ENCODE results near the gene MEGF9.
"Not testable (repeated sequence)": the region's sequence is repeated elsewhere in the genome, so short reads cannot be mapped to it uniquely, and the experiment has no call there.

The MEGF9 gene

DNA sequence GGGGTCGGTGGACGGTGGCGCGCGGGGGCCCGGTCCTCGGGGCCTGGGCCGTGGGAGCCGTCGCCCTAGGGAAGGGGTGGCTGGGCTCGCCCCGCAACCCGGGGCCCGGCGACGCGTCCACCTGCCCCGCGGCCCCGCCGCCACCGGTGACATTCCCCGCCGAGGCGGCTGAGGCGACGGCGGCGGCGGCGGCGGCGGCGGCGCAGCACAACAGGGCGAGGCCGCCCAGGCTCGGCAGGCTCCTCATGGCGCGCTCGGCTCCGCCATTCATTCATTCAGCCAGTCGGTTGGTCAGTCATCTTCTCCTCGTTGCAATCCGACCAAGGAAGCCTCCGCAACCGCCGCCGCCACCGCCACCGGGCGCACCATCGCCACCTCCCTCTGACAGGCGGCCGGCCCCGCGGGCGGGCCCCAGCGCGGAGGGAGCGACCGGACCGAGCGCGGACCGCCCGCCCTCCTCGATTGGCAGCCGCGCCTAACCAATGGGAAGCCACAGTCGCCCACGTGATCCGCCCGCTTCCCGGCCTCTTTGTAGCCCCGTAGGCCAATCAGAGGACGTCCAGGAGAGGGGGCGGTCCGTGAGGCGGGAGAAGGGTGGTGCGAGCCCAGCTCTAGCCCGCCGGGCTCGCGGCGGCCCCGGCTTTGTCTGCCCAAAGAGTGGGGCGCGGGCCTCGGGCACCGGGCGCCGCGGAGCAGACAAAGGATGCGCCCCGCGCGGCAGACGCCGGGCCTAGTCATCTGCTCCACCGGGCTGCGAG lies at the start of gene MEGF9:
Gene MEGF9, minus strand, starts transcription at position 383 of the 758 bp plus-strand sequence. Its CDS starts 112 bp downstream, at position 271.
- DNase-seq (ENCODE audit: low read depth in 3 of 3), result peak; percentile 91 to 93 (median 91)

DNA sequence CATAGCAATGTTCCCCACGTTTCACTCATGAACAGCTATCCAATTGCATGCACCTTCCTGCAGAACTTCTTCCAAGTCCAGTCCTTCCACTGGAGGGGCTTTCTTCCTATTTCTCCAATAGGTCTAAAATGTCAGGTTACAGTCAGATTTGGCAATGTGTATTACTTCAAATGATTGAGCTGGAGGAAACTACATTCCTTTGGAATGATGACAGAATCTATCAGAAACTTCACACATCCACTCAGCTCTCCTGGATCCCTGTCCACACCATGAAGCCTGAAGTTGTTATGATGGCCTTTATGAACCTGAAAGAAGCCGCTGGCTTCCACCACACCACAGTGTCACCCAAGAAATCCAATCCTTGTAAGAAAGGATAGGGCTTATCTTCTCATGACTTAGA lies 46.7 kb upstream of the MEGF9 start:
- no peak for DNase-seq (ENCODE audit: low read depth in 3 of 3)

DNA sequence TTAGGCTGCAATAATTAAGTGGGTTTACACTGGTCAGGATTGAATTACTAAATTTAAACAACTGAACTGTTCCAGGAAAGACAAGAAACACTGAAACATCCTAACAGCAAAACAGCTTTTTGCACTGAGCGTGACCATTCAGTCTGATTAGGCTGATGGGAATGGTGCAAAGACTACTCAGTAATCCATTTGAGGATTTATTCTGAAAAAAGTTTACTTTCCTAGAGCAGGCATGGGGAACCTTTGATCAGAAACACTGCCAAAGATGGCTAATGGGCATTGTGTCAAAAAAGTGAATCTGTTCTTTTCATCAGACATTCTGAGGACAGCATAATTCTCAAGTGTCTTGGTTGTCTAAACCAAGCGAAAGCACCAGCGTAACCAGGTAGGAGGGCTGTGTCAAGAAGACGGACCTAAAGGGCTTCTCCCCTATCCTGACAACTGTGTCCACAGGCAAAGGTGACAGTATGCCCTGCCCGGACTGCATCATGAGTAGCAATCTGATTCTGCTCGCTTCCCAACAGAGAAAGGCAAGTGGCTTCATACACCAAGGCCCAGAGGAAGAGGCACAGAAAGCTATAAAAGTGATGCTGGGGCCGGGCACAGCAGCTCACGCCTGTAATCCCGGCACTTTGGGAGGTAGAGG lies 45.6 kb upstream of the MEGF9 start:
- DNase-seq (ENCODE audit: low read depth in 3 of 3), result no peak

DNA sequence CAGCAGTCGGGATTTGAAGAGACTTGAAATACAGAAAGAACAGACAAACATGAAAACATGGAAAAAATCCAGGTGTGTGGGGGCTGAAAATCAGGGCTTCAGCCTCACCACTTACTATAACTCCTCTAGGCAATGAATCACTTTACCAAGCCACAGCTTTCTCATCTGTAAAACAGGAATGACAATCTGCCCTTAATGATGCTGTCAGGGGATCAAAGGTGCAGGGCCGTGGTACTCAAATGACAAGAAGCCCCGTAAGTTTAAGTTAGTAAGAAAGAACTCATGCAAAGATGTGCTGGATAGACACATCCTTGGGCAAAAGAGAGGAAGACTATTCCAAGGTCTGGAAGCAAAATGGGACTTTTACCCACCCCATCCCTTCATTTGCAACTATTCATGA lies 44.3 kb upstream of the MEGF9 start:
- no peak for DNase-seq (ENCODE audit: low read depth in 3 of 3)

DNA sequence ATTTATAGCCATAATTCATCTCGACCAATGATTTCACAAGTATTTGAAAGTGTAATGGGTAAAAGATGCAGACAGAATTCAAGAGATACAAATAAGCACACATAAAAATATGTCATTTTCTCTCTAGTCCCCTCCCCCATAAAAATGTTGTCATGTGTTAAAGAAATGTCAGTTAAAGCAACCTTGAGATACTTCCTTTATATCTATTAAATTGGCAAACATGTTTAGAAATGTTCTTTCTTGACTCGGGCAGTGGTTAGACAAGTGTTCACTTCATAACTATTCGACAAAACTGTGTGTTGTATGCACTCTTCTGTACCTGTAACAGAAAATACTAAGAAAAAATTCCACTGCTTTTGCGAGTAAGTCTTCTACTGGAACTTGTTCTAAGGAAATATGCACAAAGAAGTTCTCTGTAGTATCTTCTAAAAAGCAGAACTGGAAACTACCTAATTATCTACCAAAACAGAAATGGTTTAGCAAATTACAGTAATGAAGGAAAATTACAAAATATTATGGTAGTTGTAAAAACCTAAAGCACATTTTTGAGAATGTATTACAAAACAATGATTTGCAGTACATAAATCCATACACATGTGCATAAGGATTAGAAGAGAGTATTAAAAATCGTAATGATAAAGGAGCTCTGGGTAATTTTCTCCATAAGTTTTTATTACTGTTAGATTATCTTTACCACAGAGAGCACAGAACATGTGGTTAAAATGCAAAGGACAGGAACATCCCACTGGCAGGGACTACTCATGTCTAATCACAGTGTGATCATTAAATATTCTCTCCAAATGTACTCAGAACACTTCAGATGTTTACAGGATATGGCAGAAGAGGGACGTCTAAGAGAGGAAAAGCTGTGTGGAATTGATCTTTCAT lies 43.0 kb upstream of the MEGF9 start:
- no peak for DNase-seq (ENCODE audit: low read depth in 3 of 3)

DNA sequence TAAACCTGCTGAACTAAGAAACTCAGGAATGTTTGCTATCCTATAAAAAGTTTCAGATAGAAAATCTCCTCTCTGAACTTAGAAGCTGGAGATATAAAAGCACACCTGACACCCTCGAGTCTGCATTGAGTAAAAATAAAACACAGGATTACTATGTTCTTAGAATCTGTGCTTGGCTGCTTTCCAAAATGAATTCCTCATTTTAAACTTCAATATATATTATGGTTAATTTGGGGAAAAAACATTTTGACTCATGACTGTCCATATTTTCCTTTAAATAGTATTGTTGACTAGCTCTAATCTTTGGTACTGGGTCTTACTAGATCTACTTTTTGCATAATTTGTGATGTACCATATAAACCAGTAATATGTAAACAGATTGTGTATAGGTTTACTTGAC lies 42.3 kb upstream of the MEGF9 start:
- no peak for DNase-seq (ENCODE audit: low read depth in 3 of 3)

DNA sequence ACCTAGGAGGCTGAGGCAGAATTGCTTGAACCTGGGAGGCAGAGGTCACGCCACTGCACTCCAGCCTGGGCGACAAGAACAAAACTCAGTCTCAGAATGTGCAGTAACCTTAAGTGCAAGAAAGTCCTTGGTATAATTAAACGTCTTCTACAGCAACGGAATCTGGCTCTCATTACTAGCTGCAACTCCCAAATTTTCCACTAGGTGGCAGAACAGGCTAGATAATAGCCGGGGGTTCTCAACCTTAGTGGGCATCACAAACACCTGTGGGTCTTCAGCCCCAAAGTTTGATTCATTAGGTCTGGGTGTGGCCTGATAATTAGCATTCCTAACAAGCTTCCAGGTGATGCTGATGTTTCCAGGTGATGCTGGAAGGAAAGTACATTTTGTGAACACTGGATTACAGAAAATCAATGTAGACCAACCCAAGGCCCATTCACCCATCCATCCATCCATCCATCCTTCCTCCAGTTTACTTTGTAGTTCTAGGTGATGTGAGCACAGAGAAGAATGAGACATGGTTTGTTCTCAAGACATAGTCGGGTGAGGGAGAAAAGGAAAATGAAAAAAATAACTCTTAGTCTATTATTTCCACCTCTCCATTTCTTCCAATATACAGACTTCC lies 41.7 kb upstream of the MEGF9 start:
- peak; percentile 15 to 52 (median 35) for DNase-seq (ENCODE audit: low read depth in 3 of 3)

DNA sequence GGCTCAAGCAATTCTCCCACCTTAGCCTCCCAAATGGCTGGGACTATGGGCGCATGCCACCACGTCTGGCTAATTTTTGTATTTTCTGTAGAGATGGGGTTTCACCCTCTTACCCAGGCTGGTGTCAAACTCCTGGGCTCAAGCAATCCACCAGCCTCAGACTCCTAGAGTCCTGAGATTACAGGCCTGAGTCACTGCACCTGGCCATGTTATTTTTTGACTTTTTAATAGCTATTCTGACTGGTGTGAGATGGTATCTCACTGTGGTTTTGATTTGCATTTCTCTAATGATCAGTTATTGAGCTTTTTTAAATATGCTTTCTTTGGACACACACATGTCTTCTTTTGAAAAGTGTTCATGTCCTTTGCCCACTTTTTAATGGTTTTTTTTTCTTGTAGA lies 40.8 kb upstream of the MEGF9 start:
- DNase-seq (ENCODE audit: low read depth in 3 of 3), result no peak

DNA sequence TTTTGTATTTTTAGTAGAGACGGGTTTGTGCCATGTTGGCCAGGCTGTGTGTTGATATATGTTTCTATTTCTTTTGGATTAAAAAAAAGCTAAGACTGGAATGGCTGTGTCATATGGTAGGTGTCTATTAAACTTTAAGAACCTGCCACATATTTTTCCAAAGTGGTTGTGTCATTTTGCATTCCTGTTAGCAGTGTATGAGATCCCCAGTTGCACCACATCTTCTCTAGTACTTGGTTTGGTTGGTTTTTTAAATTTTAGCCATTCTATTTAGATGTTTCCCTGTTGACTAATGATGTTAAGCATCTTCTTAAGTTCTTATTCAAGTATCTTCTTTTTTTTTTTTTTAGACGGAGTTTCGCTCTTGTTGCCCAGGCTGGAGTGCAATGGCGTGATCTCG lies 36.2 kb upstream of the MEGF9 start:
- DNase-seq (ENCODE audit: low read depth in 3 of 3), result no peak

DNA sequence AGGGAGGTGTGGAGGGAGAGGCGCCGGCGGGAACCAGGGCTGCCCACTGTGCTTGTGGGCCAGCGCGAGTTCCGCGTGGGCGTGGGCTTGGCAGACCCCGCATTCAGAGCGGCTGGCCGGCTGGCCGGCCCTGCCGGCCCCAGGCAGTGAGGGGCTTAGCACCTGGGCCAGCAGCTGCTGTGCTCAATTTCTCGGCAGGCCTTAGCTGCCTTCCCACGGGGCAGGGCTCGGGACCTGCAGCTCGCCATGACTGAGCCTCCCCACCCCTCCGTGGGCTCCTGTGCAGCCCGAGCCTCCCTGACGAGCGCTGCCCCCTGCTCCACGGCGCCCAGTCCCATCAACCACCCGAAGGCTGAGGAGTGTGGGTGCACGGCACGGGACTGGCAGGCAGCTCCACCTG lies 32.1 kb upstream of the MEGF9 start:
- not testable (repeated sequence) for DNase-seq (ENCODE audit: low read depth in 3 of 3)

DNA sequence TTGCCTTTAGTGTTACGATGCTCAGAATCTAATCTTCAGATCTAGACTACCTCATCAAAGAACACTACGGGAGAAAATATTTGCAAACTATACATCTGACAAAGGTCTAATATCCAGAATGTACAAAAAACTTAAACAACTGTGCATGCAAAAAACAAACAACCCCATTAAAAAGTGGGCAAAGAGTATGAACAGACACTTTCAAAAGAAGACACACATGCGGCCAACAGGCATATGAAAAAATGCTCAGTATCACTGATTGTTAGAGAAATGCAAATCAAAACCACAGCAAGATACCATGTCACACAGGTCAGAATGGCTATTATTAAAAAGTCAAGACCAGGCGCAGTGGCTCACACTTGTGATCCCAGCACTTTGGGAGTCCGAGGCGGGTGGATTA lies 31.0 kb upstream of the MEGF9 start:
- DNase-seq (ENCODE audit: low read depth in 3 of 3), result no peak

DNA sequence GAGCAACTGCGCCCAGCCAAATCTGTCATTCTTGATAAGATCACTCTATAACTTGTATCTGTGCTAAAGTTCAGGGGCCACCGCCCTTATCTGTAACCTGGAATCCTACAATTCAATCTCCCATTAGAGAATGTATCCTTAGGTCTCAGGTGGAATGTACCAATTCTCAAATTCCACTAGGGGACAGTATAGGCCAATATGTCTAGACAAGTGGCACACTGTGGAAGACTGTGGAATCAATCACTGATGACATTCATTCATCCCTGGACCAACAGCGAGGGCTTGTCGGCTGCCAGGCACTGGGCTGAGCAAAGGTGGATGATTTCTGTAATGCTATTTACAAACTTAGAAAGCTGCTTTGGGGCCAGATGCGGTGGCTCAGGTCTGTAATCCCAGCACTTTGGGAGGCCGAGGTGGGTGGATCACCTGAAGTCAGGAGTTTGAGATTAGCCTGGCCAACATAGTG lies 28.7 kb upstream of the MEGF9 start:
- DNase-seq (ENCODE audit: low read depth in 3 of 3), result no peak

DNA sequence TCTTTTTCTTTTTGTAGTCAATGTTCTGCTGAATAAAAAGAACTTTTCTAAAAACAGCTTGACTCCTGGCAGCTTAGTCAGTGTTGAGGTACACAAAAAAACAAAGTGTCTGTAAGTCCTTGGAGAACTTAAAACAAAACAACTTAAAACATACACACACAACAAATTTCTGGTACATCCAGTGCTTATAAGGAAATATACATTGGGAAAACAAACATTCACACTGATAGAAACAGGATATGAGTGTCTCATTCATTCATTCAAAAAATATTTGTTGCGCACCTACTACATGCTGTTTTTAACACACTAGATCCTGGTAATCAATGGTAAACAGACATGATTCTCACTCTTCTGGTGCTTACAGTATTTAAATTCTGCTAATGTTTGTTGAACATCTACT lies 27.4 kb upstream of the MEGF9 start:
- no peak for DNase-seq (ENCODE audit: low read depth in 3 of 3)

DNA sequence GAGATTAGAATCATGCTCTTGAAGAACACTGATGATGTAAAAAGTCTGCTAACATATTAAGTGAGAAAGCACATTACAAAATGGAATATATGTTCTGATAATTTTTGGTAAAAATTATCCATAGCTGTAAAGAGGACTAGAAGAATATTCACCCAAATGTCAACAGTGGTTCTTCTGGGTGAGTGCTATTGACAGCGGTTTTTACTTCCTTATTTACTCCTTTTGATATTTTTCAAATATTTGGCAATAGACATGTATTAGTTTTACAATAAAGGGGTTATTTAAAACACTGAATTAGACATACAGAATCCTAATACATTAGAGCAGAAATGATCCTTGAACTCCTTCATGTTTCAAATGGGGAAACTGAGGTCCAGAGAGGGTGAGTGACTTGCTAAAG lies 26.9 kb upstream of the MEGF9 start:
- DNase-seq (ENCODE audit: low read depth in 3 of 3), result no peak

DNA sequence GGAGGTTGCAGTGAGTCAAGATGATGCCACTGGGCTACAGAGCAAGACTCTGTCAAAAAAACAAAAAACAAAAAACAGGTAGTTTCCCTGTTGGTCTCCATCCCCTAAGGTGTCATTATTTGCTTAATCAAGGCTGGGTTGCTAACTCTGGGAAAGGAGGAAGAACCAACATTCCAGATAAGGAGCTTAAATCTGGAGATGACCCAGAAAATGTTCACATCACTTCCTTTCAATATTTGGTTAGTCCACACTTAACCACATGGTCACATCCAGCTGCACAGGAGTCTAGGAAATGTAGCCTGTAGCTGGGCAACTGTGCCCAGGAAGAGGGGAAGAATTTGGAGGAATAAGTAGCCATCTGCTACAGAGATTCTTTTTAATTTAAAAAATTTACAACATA lies 25.9 kb upstream of the MEGF9 start:
- DNase-seq (ENCODE audit: low read depth in 3 of 3), result no peak

DNA sequence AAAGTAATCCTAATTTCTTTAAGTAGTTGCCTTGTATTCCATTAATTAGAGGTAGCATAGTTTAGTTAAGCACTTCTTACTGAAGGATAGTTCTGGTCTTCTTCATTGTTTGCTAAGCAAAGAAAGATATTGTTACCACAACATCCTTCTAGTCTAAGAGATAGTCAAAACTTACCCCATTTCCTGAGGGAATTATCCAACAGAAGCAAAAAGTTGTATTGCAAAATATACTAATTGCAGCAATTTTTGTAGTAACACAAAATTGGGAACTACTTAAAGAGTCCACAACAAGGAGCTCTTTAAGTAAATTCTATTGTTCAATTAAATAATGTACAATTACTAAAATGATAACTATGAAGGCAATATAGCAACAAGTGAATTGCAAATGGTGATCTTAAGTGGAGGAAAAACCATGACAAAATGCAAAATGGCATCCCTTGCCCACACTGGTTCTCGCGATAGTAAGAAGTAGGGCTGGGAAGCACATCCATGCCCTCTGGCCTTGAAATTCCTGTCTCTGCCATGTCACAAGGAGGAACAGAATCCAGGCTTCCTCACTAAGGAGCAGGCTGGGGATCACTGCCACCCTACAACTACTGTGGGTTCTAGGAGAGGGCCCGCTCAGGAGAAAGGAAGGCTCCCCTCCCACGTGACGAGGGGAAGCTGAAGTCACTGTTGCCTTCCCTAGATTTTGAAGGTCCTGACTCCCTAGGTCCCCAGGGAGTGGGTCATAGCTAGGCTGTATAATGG lies 23.3 kb upstream of the MEGF9 start:
- DNase-seq (ENCODE audit: low read depth in 3 of 3), result no peak

DNA sequence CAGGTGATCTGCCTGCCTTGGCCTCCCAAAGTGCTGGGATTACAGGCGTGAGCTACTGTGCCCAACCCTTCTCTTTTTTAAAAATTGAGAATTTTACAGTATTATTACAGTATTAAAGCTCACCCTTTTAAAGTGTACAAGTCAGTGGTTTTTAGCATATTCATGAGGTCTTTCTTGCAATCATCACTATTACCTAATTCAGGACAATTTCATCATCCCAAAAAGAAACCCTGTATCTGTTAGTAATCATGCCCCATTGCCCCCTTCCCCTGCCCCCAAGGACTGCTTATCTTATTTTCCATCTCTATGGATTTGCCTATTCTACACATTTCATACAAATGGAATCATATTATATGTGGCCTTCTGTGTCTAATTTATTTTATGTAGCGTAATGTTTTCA lies 22.6 kb upstream of the MEGF9 start:
- no peak for DNase-seq (ENCODE audit: low read depth in 3 of 3)

DNA sequence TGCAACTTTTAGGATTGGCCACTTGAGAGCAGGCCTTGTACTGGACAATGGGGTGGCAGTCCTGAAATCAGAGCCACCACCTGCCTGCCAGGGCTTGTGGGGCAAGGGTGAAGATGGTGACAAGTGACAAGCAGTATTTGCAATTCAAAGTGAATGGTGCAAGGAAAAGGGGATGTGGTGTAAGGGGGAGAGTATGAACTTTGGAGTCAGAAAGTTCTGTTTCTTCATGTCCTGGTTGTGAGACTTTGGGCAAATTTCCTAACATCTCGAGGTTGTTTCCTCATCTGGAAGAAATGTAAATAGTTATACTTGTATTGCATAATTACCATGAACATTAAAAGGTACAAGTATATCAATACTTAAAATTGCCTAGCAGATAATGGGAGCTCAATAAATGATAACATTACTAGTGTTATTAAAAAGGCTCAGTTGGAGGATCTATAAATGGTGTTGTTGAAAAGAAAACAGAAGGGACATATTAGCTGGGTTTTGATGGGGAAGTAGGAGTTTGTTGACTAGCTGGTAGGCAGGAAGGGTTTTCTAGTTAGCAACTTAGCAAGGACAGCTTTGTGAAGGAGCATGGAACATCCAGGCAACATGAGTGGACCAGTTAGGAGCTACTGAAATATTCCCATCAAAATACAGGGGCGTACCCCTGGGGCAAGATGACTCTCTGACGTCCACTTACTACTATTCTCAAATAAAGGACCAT lies 21.3 kb upstream of the MEGF9 start:
- no peak for DNase-seq (ENCODE audit: low read depth in 3 of 3)

DNA sequence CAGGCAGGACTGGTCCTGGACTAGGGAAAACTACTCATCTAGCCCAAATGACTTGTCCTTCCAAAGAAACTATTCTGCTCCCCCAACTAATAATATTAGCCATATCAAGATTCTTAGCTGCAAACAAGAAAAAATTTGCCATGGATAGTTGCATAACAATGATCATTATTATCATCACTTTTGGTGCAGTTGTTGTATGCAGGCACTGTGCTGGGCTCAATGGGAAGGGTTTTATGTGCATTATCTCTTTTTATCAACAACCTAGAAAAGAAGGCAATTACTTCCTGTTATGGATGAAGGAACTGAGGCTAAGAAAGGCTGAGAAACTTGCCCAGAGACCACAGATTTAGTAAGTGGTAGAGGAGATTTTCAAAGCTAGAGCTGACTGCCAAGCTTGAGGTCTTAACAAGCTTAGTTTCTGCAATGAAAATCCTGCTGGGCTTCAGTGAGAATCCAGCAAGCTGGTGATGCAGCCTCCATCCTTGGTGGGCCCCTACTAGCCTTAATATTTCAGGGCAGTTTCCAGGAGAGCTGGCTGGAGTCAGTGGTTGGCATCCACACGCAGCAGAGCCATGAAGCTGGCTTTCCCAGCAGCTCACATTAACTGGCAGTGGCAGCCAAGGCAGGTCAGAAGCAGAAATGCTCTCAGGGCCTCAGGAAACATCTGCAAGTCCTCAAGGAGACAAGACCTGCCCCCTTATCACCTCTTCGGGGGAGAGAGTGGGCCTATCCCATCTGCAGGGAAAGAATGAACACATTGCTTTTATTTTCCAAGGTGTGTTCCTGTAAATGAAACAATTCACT lies 20.5 kb upstream of the MEGF9 start:
- DNase-seq (ENCODE audit: low read depth in 3 of 3), result no peak

DNA sequence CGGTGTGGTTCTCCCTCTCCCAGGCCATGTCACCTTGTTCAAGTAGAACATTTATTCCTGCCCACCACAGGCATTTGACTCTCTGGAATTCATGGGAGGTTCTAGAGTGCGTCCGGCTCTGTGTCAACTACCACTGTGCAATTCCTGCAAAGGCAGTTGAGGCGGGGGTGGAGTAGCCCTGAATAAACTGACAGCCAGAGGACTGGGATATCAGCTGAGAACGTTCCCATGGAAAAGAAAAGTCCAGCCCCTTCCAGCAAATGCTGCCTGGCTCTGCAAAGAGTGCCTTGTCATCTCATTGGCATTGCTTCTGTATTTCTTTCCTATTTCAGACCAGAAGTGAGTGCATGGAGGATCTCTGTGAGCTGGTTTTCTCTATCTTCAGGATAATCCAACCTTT lies 18.9 kb upstream of the MEGF9 start:
- DNase-seq (ENCODE audit: low read depth in 3 of 3), result no peak

All from stimulated activated CD4-positive, alpha-beta T cell treated with anti-CD3 and anti-CD28 coated beads, TNF-alpha, amount 100 ng/mL, for 4 hours (primary cell).